ENCODE data around the gene SEMA3D.

DNA sequence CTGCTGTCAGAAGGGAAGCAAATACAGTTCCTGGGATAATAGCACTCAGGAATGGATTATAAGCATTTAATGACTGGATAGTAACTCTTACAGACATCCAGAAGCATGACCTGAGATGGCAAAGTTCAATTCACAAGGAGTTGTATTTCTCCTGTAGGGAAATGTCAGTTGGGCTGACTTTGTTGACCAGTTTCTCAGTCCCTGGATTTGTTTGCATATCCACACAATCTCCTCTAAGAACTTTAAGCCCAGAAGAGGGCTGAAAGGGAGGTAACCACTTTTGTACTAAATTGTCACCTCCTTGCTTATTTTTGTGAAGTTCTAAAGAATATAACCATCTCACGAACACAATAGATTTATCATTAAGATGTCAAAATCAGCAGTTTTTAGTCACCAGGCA lies 140.3 kb downstream of the SEMA3D start:
- TF ChIP-seq CTCF (conservative IDR thresholded peaks at IDR 0.05; ENCODE audit: low read depth, low read length): no peak
- no peak for TF ChIP-seq RFX5 (IDR thresholded peaks at IDR 0.05; ENCODE audit: low read depth, low read length)
- TF ChIP-seq NFE2L2 (IDR thresholded peaks at IDR 0.05; ENCODE audit: low read depth, low read length): no peak
- TF ChIP-seq CEBPB (IDR thresholded peaks at IDR 0.05; ENCODE audit: low read depth, low read length): no peak
